Activated T-cell treated with anti-CD3 and anti-CD28 coated beads for 48 hours (primary cell): Measurements from ENCODE around the gene SP2.

Experiments used
- DNase-seq: peaks from one replicate; pipeline ENCODE4 v3.0.0-alpha.2; 2020; ENCODE audit warnings: low read depth

SP2 gene

GRCh38 chr17:47949197-47949759 lies 53.2 kb downstream of the SP2 start:
- DNase-seq, result peak; percentile 75

GRCh38 chr17:47949946-47950345 lies 53.9 kb downstream of the SP2 start:
- no peak for DNase-seq

- DNase-seq, result no peak
Observed at GRCh38 chr17:47950448-47950847, 54.4 kb downstream of the SP2 start.

- no peak for DNase-seq
Observed at GRCh38 chr17:47952171-47953021, 56.4 kb downstream of the SP2 start.

DNA sequence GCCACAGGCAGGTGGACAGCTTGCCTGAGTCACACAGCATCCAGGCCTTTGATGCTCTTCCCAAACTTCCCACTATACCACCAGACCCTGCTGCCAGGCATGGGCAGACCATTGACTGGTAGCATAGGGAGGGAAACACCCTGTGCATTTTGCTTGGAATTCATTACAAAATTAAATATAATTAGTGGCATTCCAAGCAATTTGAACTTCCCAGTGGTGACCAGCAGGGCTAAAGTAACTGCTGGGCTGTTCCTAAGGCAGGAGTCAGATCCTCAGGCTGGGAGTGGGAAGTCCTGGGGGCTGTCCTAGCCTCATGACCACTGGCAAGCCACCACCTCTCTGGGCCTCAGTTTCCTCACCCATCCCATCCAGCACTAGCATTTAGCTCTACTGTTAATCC lies 57.9 kb downstream of the SP2 start:
- DNase-seq, result no peak

GRCh38 chr17:47955497-47956461 lies 59.7 kb downstream of the SP2 start:
- DNase-seq, result no peak

DNA sequence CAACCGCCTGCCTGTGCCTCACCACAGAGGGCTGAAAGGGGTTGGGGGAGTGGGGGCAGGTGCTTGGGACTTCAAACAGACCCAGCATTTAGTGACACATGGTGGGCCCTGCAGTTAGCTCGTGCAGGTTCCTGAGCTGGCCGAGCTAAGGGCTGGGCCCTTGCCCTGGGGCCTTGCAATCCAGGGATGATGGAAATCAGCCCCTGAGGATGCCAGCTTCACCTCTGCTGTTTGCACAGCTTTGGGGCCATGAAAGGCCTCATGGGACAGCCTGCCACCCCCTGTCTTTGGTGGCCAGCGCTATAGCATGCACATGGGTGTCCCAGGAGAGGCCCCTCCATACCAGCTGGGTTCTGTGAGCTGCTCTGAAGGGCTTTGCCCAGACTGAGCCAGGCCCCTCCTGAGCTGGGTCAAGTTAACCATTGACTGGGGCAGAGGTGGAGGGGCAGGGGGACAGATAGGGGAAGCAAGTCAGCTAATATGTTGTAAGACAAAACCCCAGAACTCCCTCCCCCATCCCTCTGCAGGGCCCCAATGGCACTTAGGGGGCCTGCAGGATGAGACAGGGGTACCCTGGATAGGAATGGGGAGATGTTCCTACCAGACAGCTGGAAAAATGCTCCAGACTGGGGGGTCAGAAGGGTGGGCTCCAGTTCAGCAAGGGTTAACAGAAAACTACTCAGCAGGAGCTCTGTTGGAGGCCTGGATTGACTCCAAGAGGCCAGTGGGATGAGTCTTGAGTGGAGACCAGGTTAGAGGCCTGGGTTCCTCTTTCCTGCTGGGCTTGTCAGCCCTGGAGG lies 61.0 kb downstream of the SP2 start:
- no peak for DNase-seq

DNA sequence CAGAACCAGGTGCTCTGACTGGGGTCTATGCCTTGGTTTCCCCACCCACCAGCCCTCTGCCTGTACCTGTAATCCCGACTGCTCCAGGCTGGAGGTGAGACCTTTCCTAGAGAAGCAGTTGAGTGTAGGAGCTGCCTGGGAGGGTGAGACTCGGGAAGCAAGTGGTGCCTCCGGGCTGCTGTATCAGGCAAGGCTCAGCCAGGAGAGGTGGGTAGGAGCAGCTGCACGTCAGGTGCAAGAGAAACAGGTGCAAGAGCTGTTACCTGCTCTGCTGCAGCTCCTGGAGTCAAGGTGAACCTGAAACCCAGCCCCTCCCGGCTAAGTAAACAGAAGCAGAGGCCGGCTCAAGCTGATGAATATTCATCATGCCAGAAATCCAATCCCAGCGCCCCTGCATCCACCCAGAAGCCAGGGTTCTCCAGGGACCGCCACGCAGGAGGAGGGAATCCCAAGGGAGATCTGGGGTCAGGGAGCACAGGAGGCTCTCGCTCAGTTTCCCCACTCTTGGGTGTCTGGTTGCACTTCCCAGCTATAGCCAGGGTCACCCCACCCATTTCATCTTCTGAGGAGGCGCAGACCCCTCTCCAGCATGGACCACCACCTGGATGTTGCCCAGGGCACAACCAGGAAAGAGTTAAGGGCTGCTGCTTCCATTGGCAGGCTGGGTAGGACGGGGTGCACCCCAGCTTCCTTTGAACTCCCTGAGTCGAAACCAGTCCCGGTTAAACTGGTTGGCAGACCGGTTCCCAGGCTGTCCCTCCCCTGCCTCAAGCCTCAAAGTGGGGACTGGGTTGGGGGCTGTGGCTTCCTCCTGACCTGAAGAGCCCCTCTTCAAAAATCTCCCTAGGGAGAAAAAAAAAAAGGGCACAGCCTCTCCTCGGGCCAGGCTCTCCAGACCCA lies 61.8 kb downstream of the SP2 start, which contains the start of gene PRR15L:
TSS of gene PRR15L (minus strand) at position 293 of the 900 bp plus-strand sequence. CDS start 4,649 bp downstream, outside the sequence.
- DNase-seq, result no peak

DNA sequence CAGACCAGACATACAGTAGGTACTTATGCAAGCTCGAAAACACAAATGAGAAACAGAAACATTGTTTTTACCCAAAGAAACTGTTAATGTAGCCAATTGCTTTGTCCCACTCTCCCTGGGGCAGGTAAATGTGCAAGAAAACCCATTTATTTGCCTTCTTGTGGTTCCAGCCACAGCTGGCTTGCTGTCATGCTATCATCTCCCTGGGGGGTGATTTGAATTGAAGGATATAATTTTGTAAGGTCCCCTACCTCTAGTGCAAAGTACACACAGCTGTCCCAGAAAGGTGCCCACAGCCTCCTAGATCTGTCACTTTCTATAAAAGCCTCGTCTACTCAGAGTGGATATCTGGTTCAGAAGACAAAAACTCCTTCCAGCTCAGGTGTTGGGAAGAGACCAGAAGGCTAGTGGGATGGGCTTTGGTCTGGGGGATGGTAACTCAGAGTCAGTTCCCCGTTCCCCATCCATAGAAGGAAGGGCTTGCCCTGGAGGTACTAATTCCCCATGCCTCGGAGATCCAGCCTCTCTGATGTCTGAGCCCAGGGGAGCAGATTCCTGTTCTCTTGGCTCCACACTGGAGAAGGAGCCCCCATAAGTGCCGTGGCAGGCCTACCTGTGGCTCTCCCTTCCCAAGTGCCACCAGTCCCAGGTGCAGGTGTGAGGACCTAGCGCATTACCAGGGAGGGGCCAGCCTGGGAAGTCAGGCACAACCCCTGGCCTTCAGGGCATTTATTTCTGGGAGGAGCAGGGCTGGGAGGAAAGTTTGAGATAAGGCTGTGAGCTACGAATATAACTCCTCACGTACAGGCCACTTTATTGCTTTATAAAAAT lies 64.0 kb downstream of the SP2 start:
- DNase-seq, result no peak

- DNase-seq, result no peak
Observed at GRCh38 chr17:47961406-47961805, 65.4 kb downstream of the SP2 start.

- DNase-seq, result no peak
Observed at GRCh38 chr17:47962901-47963300, 66.9 kb downstream of the SP2 start.

DNA sequence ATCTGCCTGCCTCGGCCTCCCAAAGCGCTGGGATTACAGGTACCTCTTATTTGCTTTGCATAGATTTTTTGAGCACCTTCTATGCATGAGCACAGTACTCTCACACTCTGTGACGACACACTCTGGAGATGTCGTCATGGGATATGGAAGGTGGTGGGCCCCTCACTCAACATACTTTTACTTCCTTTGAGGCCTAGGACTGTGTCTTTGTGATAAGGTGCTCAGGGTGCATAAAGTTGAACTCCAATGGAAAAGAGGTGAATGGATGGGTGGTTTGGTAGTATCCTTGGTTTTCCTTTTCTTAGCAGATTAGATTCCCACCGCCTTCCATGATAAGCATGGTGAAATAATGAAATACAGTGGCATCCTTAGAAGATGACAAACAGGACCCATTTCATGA lies 68.8 kb downstream of the SP2 start:
- no peak for DNase-seq

GRCh38 chr17:47966079-47966519 lies 70.1 kb downstream of the SP2 start:
- no peak for DNase-seq

- DNase-seq, result no peak
Observed at GRCh38 chr17:47967607-47968252, 71.7 kb downstream of the SP2 start.

DNA sequence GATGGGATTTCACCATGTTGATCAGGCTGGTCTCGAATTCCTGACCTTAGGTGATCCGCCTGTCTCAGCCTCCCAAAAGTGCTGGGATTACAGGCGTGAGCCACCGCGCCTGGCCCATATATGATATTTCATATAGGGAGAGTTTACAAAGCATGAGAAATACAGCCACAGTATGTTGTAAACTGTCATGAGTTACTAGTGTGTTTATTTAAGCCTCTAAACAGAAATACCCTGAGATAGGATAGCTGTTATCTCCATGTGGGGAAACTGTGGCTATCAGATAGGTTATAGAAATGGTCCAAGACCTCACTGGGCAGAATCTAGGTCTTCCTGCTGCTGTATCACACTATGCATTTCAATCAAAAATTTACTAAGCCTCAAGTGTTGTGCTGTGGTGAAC lies 72.8 kb downstream of the SP2 start:
- no peak for DNase-seq

DNA sequence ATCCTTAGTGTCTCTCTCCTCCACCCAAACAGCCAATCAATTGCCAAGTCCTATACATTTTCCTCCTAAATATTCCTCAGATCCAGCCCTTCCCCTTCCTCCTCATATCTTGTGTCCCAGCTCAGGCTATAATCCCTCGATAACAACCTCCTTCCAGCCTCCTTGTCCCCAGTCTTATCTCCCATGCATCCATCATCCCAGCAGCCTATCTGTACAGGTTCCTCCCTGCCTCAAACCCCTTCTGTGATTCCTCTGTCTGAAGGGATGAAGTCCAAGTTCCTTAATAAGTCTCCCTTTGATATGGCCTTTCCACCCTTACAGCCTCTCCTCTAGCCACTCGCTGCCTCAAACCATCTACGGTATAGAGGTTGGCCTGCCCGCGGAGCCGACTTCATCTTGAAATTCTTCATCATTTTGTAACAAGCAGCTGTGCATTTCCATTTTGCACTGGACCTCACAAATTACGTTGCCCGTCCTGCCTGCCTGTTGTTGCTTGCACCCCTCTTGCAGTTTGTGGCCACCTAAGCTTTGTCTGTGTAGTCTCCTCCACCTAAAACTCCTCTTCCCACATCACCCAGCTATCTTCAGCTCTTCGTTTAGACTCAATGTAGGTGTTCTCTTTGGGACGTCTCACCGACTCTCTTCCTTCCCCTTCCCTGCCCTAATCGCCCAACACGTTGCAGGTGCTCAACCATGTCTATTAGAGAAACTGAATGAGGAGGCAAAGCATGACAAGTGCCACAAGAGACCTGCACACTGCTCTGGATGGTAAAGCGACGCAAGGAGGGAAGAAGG lies 74.1 kb downstream of the SP2 start:
- DNase-seq, result no peak

GRCh38 chr17:47970725-47971499 lies 74.9 kb downstream of the SP2 start, which contains the start of gene CDK5RAP3:
TSS of gene CDK5RAP3 (plus strand) at chr17:47971113. CDS start at chr17:47971147, 34 bp downstream.
- DNase-seq, result peak; percentile 100
